Lower lobe of right lung (tissue), 2 donors: ENCODE results near the gene SGTA. TPM values are rescaled to one million over a fixed set of nuclear protein-coding genes. Genes with fewer than 3 reads are reported as not detected.

Source experiments
- ATAC-seq, 2 donors: fragments of 200-7000 bp; cut with Tn5 transposase; one replicate each; pipeline ENCODE4 v1.9.1; 2020 to 2022; ENCODE audit warnings: mild to moderate bottlenecking in 2 of 2, moderate library complexity in 2 of 2
- DNase-seq: peaks from one replicate; pipeline ENCODE4 v3.0.0-alpha.2; 2020
- H3K27ac ChIP-seq: fragments of 200-600 bp; one replicate; pipeline ENCODE4 v1.8.0; 2022
- H3K27me3 ChIP-seq: fragments of 200-600 bp; one replicate; pipeline ENCODE4 v1.8.0; 2022; ENCODE audit warnings: low read depth
- H3K36me3 ChIP-seq: fragments of 200-600 bp; one replicate; pipeline ENCODE4 v1.8.0; 2022; ENCODE audit warnings: mild to moderate bottlenecking
- H3K4me1 ChIP-seq: fragments of 200-600 bp; one replicate; pipeline ENCODE4 v1.8.0; 2022
- H3K4me3 ChIP-seq: fragments of 200-600 bp; one replicate; pipeline ENCODE4 v1.8.0; 2022; ENCODE audit warnings: mild to moderate bottlenecking
- H3K9me3 ChIP-seq: fragments of 200-600 bp; one replicate; pipeline ENCODE4 v1.8.0; 2022
- intact Hi-C: fragments of 100-400 bp; cut with DNase I; formaldehyde crosslinking; loops from one replicate; pipeline ENCODE4 v1.11.0; 2022
- total RNA-seq: library from RNA; stranded (reverse); fragmentation: NEBNext Ultra II Directional; extraction: Animal tissue kit (Norgen Biotek cat#: 25700); gene quantifications from one replicate; pipeline ENCODE4 v1.2.1, GENCODE V29; 2021
- TF ChIP-seq, protein P1 (sequence below): fragments of 200-600 bp; IDR thresholded peaks from one replicate; pipeline ENCODE4 v1.8.0; 2022; ENCODE audit warnings: antibody characterized with exemption, mild to moderate bottlenecking
- donor health status: DM: no; HTN: yes; CAD: no; lungs with severe emphysema.

SGTA gene
- total RNA-seq, 1 donor from 2014 or later: 41.6 TPM

DNA sequence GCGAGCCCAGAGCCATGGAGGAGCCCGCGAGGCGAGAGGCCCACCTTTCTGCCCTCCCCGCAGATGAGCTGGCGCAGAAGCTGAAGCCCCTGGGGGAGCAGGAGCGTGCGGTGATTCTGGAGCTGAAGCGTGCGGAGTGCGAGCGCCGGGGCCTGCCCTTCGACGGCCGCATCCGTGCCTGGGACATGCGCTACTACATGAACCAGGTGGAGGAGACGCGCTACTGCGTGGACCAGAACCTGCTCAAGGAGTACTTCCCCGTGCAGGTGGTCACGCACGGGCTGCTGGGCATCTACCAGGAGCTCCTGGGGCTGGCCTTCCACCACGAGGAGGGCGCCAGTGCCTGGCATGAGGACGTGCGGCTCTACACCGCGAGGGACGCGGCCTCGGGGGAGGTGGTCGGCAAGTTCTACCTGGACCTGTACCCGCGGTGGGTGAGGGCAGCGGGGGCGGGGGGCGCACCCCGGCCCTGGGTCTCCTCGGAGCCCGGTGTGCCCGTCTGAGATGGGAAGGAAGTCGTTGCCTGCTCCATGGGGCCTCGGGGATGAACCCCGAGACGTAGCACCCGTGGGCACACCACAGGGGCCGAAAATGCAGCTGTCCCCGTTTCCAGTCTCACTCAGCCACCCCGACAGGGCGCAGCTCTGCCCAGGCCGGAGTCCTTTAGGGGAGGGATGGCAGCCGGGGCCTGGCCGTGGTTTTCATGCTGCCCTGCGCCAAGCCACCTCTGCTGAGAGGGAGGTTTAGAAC is 24.5 kb upstream of the SGTA start:
- Histone ChIP-seq H3K9me3 (no peaks in the 10 kb centered on the region), H3K27me3 (no peaks in the 10 kb centered on the region), H3K4me1 (no peaks in the 10 kb centered on the region), H3K4me3 (no peak overlapping the region), H3K27ac (no peak overlapping the region), H3K36me3 (peaks cover 51% of the 10 kb centered on the region)
- TF ChIP-seq, protein P1, sequence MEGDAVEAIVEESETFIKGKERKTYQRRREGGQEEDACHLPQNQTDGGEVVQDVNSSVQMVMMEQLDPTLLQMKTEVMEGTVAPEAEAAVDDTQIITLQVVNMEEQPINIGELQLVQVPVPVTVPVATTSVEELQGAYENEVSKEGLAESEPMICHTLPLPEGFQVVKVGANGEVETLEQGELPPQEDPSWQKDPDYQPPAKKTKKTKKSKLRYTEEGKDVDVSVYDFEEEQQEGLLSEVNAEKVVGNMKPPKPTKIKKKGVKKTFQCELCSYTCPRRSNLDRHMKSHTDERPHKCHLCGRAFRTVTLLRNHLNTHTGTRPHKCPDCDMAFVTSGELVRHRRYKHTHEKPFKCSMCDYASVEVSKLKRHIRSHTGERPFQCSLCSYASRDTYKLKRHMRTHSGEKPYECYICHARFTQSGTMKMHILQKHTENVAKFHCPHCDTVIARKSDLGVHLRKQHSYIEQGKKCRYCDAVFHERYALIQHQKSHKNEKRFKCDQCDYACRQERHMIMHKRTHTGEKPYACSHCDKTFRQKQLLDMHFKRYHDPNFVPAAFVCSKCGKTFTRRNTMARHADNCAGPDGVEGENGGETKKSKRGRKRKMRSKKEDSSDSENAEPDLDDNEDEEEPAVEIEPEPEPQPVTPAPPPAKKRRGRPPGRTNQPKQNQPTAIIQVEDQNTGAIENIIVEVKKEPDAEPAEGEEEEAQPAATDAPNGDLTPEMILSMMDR: no peak
- ATAC-seq: no peak
- intact Hi-C loops: no loop called here
- DNase-seq: no peak

DNA sequence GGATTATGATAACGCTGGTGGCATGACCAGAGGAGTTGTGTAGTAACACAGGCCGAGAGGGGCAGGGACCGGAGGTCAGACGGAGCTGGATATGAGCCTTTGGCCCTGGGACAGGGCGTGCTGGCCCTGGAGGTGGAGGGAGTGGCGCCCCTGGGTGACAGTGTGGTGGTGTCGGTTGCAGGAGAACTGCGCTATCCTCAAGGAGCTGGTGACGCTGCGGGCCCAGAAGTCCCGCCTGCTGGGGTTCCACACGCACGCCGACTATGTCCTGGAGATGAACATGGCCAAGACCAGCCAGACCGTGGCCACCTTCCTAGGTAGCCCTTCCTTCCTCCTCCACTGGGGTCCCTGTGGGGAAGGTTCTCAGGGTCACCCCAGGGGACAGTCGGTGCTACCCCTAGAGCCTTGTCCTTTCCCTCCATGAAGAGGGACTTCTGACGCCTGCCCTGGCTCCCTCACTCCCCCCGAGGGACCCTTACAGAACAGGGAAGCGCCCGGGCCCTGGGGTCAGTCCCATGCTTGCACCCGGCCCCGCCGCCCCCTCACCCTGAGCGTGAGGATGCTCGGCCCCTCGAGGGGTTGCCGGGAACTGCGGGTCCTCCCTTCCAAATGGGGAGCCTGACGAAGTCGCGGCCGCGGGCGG is 23.8 kb upstream of the SGTA start:
- ATAC-seq: no peak
- Histone ChIP-seq H3K4me3 (no peak overlapping the region), H3K9me3 (no peaks in the 10 kb centered on the region)

DNA sequence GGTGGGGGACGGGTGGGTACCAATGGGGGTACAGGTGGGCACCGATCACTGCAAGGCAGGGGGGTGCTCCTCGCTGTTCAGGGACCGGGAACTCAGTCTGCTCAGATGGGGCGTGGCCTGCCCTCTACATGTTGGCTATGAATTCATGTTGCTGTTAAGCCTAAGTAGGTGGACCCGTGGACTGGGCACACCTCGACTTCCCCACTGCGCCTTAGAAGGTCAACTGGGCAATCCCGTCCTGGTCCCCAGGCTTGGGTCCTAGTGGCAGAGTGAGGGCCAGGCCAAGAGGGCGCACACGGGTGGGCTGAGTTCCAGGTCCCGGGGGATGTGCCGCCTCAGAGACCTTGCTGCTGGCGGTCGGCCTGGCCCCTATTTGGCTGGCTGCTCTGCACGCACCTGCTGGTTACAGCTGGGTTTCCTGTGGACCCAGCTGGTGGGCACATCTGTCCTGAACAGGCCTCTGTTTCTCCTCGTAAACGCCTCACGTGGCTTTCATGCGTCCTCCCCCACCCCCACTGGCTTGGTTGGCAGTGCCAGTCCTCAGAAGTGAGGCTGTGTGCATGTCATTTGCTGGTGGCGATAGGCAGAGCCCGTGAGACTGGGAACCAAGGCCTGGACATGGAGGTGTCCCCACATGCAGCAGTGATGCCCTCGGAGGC is 23.0 kb upstream of the SGTA start:
- Histone ChIP-seq H3K4me1 (no peaks in the 10 kb centered on the region), H3K27me3 (no peaks in the 10 kb centered on the region), H3K9me3 (no peaks in the 10 kb centered on the region), H3K36me3 (peaks cover 58% of the 10 kb centered on the region), H3K27ac (no peak overlapping the region), H3K4me3 (no peak overlapping the region)
- intact Hi-C loops: no loop called here
- ATAC-seq (no peak), DNase-seq (no peak)
- TF ChIP-seq, protein P1: no peak

More for the DNA sequence above, 23.8 kb upstream of the SGTA start:
- TF ChIP-seq, protein P1: no peak
- no peak overlapping the region for H3K27ac ChIP-seq
- no peak for DNase-seq
- H3K27me3 ChIP-seq: no peaks in the 10 kb centered on the region
- intact Hi-C loops: no loop called here
- H3K36me3 ChIP-seq: peaks cover 51% of the 10 kb centered on the region
- no peaks in the 10 kb centered on the region for H3K4me1 ChIP-seq

DNA sequence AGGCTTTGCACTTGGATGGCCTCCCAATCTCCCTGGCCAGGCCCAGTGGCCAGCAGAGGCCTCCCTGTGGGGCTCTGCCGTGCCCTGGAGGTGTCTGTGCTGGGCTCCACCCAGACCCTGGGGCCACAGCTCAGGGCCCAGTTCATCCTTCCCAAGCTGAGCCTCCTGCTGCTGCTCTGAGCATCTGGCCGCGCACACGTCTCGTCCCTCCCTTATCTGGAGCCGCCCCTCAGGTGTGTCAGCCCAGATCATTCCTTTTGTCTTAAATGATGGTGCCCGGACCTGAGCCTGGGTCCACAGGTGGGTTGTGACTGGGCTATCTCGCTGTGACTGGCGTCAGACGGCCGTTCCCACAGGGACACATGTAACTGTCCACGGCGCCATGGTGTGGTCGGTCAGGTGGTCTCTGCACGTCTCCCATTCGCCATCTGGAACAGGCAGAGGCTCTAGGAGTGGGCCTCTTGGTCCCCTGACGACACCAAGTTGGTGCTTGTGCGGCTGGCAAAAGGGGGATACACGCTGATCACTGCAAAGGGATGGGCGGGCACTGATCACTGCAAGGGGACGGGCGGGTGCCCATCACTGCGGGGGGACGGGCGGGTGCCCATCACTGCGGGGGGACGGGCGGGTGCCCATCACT is 22.3 kb upstream of the SGTA start:
- Histone ChIP-seq H3K27me3 (no peaks in the 10 kb centered on the region), H3K4me1 (no peaks in the 10 kb centered on the region), H3K27ac (no peak overlapping the region), H3K4me3 (no peak overlapping the region), H3K9me3 (no peaks in the 10 kb centered on the region), H3K36me3 (peaks cover 59% of the 10 kb centered on the region)
- ATAC-seq (no peak), DNase-seq (no peak)
- TF ChIP-seq, protein P1: no peak
- intact Hi-C loops: no loop called here

DNA sequence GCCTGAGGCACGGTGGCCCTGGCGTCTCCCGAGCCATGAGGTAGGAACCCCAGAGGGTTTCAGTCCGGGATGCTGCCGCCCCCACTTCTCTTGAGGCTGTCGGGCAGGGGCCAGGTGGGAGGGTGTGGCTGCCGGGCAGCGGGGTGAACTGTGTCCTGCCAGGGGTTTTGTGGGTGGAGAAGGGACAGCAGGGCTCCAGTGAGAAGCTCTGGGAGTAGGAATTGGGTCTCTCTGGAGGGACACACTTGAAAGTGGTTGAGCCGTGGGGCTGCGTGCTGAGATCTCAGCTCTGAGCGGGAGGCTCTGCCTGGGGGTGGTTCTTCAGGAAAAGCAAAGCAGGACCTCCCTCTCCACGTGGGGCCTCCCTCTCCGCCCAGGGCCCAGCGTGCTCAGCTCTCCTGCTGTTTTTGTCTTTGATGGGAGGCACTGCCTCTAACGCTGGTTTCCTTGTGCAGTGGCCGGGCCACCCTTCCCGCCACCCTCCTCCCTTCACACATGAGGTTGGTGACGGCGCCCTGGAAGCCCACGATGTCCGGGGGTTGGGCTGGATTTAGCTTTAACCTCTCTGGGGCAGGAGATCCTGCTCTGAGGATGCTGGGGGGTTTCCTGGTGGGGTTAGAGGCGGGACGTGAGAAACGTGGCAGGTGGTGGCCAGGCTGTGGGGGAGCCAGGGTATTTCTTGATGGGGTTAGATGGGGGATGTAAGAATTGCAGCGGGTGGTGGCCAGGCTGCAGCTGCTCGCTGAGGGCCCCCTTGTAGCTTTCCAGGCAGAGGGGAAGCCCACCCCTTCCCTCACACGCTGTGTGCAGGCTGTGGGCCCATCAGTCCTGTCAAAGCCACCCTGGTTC is 21.3 kb upstream of the SGTA start:
- DNase-seq: no peak
- Histone ChIP-seq H3K9me3 (no peaks in the 10 kb centered on the region), H3K27ac (no peak overlapping the region), H3K4me3 (no peak overlapping the region), H3K27me3 (no peaks in the 10 kb centered on the region), H3K4me1 (no peaks in the 10 kb centered on the region), H3K36me3 (peaks cover 60% of the 10 kb centered on the region)
- no peak for ATAC-seq
- TF ChIP-seq, protein P1: no peak
- intact Hi-C loops: no loop called here
